HG03442 (cell line): ENCODE data around the gene NXNL1.

Source experiments
- ATAC-seq: cut with Tn5 transposase; IDR thresholded peaks from one replicate; pipeline ENCODE4 v1.9.1; 2021; ENCODE audit warnings: mild to moderate bottlenecking, moderate library complexity; ENCODE audit not compliant: unreplicated experiment

Gene NXNL1

GRCh38 chr19:17423429-17424208 lies 37.1 kb downstream of the NXNL1 start:
- no peak for ATAC-seq

GRCh38 chr19:17421942-17422341 lies 38.8 kb downstream of the NXNL1 start:
- no peak for ATAC-seq

- ATAC-seq = peak; percentile 21
Measured at GRCh38 chr19:17420475-17420924, 40.2 kb downstream of the NXNL1 start.

- ATAC-seq = peak; percentile 86
Measured at GRCh38 chr19:17419621-17420474, 40.9 kb downstream of the NXNL1 start, which contains the start of gene MVB12A. TSS of gene MVB12A (plus strand) at chr19:17420047. CDS start at chr19:17420136, 89 bp downstream.

- no peak for ATAC-seq
Measured at GRCh38 chr19:17419154-17419620, 41.5 kb downstream of the NXNL1 start.

- ATAC-seq = no peak
Measured at GRCh38 chr19:17418710-17419109, 42.0 kb downstream of the NXNL1 start.

- ATAC-seq = no peak
Measured at GRCh38 chr19:17415121-17415520, 45.6 kb downstream of the NXNL1 start.

GRCh38 chr19:17414097-17414496 lies 46.6 kb downstream of the NXNL1 start:
- ATAC-seq = no peak

GRCh38 chr19:17411801-17412200 lies 48.9 kb downstream of the NXNL1 start:
- ATAC-seq = no peak

GRCh38 chr19:17409990-17410389 lies 50.7 kb downstream of the NXNL1 start:
- no peak for ATAC-seq

- ATAC-seq = no peak
Measured at GRCh38 chr19:17406887-17407196, 53.9 kb downstream of the NXNL1 start.

- peak; percentile 16 for ATAC-seq
Measured at GRCh38 chr19:17406046-17406886, 54.5 kb downstream of the NXNL1 start.
